A673 (cell line): ENCODE data around the gene GTF2F1. TPM values are rescaled to one million over a fixed set of nuclear protein-coding genes. Genes with fewer than 3 reads are reported as not detected.

ENCODE experiments used
- BruUV-seq: library from RNA; stranded (reverse); fragments of 400-500 nt; replicated peaks from 2 replicates; lab custom pipeline; 2021; lab: Mats Ljungman, UMichigan
- CTCF ChIA-PET: fragments of 300-600 bp; sonication (Branson Sonifier 250); formaldehyde crosslinking; loops from one replicate; lab custom pipeline; 2022; ENCODE audit warnings: antibody characterized with exemption; lab: Charles Lee
- POLR2A ChIA-PET: fragments of 300-600 bp; sonication (Branson Sonifier 250); formaldehyde crosslinking; loops from one replicate; lab custom pipeline; 2022; ENCODE audit warnings: antibody characterized with exemption; ENCODE audit not compliant: low non-redundant PET; lab: Charles Lee
- DNase-seq: peaks from one replicate; pipeline ENCODE4 v3.0.0-alpha.2; 2015; ENCODE audit warnings: low spot score
- H3K27ac ChIP-seq: fragments of 200-600 bp; sonication (generic); 2 replicates; pipeline ENCODE4 v1.5.1; 2016; ENCODE audit warnings: mixed run types, low read depth, mild to moderate bottlenecking, mixed read lengths, antibody characterized with exemption, low read length; ENCODE audit not compliant: poor library complexity, severe bottlenecking
- H3K27me3 ChIP-seq: fragments of 200-600 bp; sonication (generic); replicated peaks from 2 replicates; pipeline ENCODE4 v1.6.1; 2017; ENCODE audit warnings: mixed run types, low read depth, mild to moderate bottlenecking, mixed read lengths, antibody characterized with exemption, low read length; ENCODE audit not compliant: insufficient read depth, poor library complexity
- H3K36me3 ChIP-seq: fragments of 200-600 bp; sonication (generic); 2 replicates; pipeline ENCODE4 v1.6.1; 2016; ENCODE audit warnings: mixed run types, mild to moderate bottlenecking, mixed read lengths, antibody characterized with exemption, low read length; ENCODE audit not compliant: insufficient read depth, poor library complexity, severe bottlenecking
- H3K4me1 ChIP-seq: fragments of 200-600 bp; sonication (generic); 2 replicates; pipeline ENCODE4 v1.6.1; 2017; ENCODE audit warnings: mixed run types, mild to moderate bottlenecking, mixed read lengths, antibody characterized with exemption, low read length; ENCODE audit not compliant: insufficient read depth, poor library complexity, severe bottlenecking
- H3K4me3 ChIP-seq: fragments of 200-600 bp; sonication (generic); 2 replicates; pipeline ENCODE4 v1.5.1; 2016; ENCODE audit warnings: low read depth, mixed run types, mild to moderate bottlenecking, mixed read lengths, low read length; ENCODE audit not compliant: poor library complexity, severe bottlenecking
- H3K9me3 ChIP-seq: fragments of 200-600 bp; sonication (generic); 2 replicates; pipeline ENCODE4 v1.6.1; 2016; ENCODE audit warnings: mixed run types, low read depth, mild to moderate bottlenecking, mixed read lengths, antibody characterized with exemption, low read length; ENCODE audit not compliant: poor library complexity, severe bottlenecking
- CTCF ChIP-seq: fragments of 300-800, 200-600 bp; sonication (generic); conservative IDR thresholded peaks from 2 replicates; pipeline ENCODE4 v1.5.1; 2017; ENCODE audit warnings: low read depth, mild to moderate bottlenecking, antibody characterized with exemption, low read length, moderate library complexity, mixed read lengths
- EZH2 ChIP-seq: fragments of 200-600 bp; sonication (generic); IDR thresholded peaks from 2 replicates; pipeline ENCODE4 v1.6.1; 2017; ENCODE audit warnings: borderline replicate concordance, low read depth, mild to moderate bottlenecking, mixed read lengths, antibody characterized with exemption, low read length; ENCODE audit not compliant: poor library complexity, severe bottlenecking
- intact Hi-C: fragments of 100-400 bp; cut with micrococcal nuclease; formaldehyde crosslinking; loops from one replicate; pipeline ENCODE4 v1.10.0; 2022; ENCODE audit not compliant: unreplicated experiment
- total RNA-seq: library from RNA; stranded (reverse); gene quantifications from 2 replicates; pipeline ENCODE4 v1.2.3, GENCODE V29; 2021

GTF2F1 gene
- total RNA-seq, 1 experiment from 2014 or later = 106 TPM

GRCh38 chr19:6374711-6375410 lies 18.1 kb downstream of the GTF2F1 start:
- H3K27me3 ChIP-seq = no peaks in the 10 kb centered on the region
- TF ChIP-seq CTCF = no peak
- TF ChIP-seq EZH2 = no peak
- no peak overlapping the region for H3K4me3 ChIP-seq
- ChIA-PET CTCF (no interaction called here), POLR2A (no interaction called here)
- H3K9me3 ChIP-seq = no peaks in the 10 kb centered on the region
- H3K4me1 ChIP-seq = peaks cover 12% of the 10 kb centered on the region
- intact Hi-C loops = loop anchor here (5.0 kb wide), 2 partner anchors 47 to 487 kb away; partner anchors contain the start of gene KHSRP
- peaks cover 9% of the 10 kb centered on the region for H3K36me3 ChIP-seq
- peak overlapping the region; percentile 10 for H3K27ac ChIP-seq
- BruUV-seq = no TSS peak
- no peak for DNase-seq

GRCh38 chr19:6374161-6374709 lies 18.7 kb downstream of the GTF2F1 start:
- Histone ChIP-seq H3K27ac (peak overlapping the region; percentile 62), H3K4me1 (peaks cover 12% of the 10 kb centered on the region), H3K27me3 (no peaks in the 10 kb centered on the region), H3K9me3 (no peaks in the 10 kb centered on the region), H3K4me3 (peak overlapping the region; percentile 34), H3K36me3 (peaks cover 3% of the 10 kb centered on the region)
- no peak for DNase-seq
- intact Hi-C loops = loop anchor here (5.0 kb wide), 1 partner anchor 48 kb away; the partner anchor contains the start of gene KHSRP
- ChIA-PET POLR2A (no interaction called here), CTCF (no interaction called here)
- no TSS peak for BruUV-seq
- TF ChIP-seq CTCF = no peak
- no peak for TF ChIP-seq EZH2

GRCh38 chr19:6373813-6374108 lies 19.2 kb downstream of the GTF2F1 start:
- no peaks in the 10 kb centered on the region for H3K9me3 ChIP-seq
- peaks cover 12% of the 10 kb centered on the region for H3K4me1 ChIP-seq
- POLR2A ChIA-PET = no interaction called here
- DNase-seq = no peak
- H3K27ac ChIP-seq = peak overlapping the region; percentile 62
- BruUV-seq = no TSS peak
- no peaks in the 10 kb centered on the region for H3K27me3 ChIP-seq
- CTCF ChIA-PET = no interaction called here
- peak overlapping the region; percentile 34 for H3K4me3 ChIP-seq
- TF ChIP-seq CTCF (no peak), EZH2 (no peak)
- H3K36me3 ChIP-seq = peaks cover 3% of the 10 kb centered on the region
- intact Hi-C loops = loop anchor here (5.0 kb wide), 1 partner anchor 49 kb away; the partner anchor contains the start of gene KHSRP
